ENCODE results near the gene PTGR2. TPM values are rescaled to one million over a fixed set of nuclear protein-coding genes. Genes with fewer than 3 reads are reported as not detected.
A peak's percentile ranks its signal among the peaks of the same experiment; 100 is the strongest.
"Not testable (repeated sequence)": the region's sequence is repeated elsewhere in the genome, so short reads cannot be mapped to it uniquely, and the experiment has no call there.

The PTGR2 gene
- total RNA-seq, 1 donor from 2014 or later: 14.0 TPM

DNA sequence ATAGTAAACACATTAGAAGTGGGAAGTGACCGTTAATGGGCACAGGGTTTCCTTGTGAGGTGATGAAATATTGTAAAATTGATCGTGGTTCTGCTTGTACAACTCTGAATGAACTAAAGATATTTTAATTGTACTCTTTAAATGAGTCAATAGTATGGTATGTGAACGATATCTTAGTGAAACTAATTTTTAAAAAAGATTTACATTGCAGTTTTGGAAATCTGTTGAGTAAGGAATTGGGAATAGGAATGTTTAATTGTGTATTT is 36.8 kb downstream of the PTGR2 start:
- DNase-seq (ENCODE audit: low spot score in 2 of 2, unreplicated experiment in 2 of 2): no peak
- Mint-ChIP-seq H3K27ac (peak overlapping the region; percentile 99), H3K4me1 (peaks cover 37% of the 10 kb centered on the region), H3K9me3 (no peaks in the 10 kb centered on the region), H3K36me3 (peaks cover 4% of the 10 kb centered on the region), H3K4me3 (peak overlapping the region; percentile 95), H3K27me3 (ENCODE audit: low read depth) (no peaks in the 10 kb centered on the region)
- TF ChIP-seq, protein P1, sequence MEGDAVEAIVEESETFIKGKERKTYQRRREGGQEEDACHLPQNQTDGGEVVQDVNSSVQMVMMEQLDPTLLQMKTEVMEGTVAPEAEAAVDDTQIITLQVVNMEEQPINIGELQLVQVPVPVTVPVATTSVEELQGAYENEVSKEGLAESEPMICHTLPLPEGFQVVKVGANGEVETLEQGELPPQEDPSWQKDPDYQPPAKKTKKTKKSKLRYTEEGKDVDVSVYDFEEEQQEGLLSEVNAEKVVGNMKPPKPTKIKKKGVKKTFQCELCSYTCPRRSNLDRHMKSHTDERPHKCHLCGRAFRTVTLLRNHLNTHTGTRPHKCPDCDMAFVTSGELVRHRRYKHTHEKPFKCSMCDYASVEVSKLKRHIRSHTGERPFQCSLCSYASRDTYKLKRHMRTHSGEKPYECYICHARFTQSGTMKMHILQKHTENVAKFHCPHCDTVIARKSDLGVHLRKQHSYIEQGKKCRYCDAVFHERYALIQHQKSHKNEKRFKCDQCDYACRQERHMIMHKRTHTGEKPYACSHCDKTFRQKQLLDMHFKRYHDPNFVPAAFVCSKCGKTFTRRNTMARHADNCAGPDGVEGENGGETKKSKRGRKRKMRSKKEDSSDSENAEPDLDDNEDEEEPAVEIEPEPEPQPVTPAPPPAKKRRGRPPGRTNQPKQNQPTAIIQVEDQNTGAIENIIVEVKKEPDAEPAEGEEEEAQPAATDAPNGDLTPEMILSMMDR (IDR thresholded peaks at IDR 0.05; ENCODE audit: unreplicated experiment): no peak

DNA sequence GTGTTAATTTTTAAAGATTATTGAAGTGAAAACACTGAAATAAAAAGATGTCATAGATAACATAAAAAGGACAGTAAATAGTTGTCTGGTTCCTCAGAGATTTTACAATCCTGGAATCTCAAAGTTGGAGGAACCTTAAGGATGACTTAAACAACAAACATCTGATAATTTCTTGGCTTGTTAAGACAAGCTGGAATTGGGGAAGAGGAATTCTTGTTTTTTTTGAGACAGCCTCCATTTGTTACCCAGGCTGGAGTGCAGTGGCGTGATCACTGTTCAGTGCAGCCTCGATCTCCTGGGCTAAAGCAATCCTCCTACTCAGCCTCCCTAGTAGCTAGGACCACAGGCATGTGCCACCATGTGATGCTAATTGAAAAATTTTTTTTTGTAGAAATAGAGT is 37.3 kb downstream of the PTGR2 start:
- H3K27ac Mint-ChIP-seq: peak overlapping the region; percentile 99
- H3K4me1 Mint-ChIP-seq: peaks cover 37% of the 10 kb centered on the region
- TF ChIP-seq, protein P1 (IDR thresholded peaks at IDR 0.05; ENCODE audit: unreplicated experiment): no peak
- no peak for DNase-seq (ENCODE audit: low spot score in 2 of 2, unreplicated experiment in 2 of 2)
- H3K27me3 Mint-ChIP-seq (ENCODE audit: low read depth): no peaks in the 10 kb centered on the region
- no peaks in the 10 kb centered on the region for H3K9me3 Mint-ChIP-seq
- H3K36me3 Mint-ChIP-seq: peaks cover 7% of the 10 kb centered on the region
- peak overlapping the region; percentile 9 for H3K4me3 Mint-ChIP-seq

DNA sequence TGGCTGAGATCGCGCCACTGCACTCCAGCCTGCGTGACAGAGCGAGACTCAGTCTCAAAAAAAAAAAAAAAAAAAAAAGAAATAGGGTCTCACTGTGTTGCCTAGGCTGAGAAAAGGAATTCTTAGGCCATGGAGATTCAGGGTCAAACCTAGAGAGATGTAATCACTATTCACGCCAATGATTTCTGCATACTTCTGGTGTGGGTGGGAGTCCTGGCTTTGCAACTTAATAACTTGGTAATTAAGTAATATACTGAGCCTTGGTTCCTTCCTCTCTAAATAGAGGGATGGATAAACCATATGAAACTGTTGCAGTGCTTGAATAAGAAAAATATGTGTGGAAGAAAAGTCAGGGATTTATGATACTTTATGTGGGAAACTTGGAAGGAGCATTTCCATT is 37.7 kb downstream of the PTGR2 start:
- TF ChIP-seq, protein P1 (IDR thresholded peaks at IDR 0.05; ENCODE audit: unreplicated experiment): no peak
- no peaks in the 10 kb centered on the region for H3K9me3 Mint-ChIP-seq
- H3K27ac Mint-ChIP-seq: peak overlapping the region; percentile 27
- H3K4me1 Mint-ChIP-seq: peaks cover 36% of the 10 kb centered on the region
- no peak for DNase-seq (ENCODE audit: low spot score in 2 of 2, unreplicated experiment in 2 of 2)
- no peaks in the 10 kb centered on the region for H3K27me3 Mint-ChIP-seq (ENCODE audit: low read depth)
- peaks cover 9% of the 10 kb centered on the region for H3K36me3 Mint-ChIP-seq
- H3K4me3 Mint-ChIP-seq: no peak overlapping the region

DNA sequence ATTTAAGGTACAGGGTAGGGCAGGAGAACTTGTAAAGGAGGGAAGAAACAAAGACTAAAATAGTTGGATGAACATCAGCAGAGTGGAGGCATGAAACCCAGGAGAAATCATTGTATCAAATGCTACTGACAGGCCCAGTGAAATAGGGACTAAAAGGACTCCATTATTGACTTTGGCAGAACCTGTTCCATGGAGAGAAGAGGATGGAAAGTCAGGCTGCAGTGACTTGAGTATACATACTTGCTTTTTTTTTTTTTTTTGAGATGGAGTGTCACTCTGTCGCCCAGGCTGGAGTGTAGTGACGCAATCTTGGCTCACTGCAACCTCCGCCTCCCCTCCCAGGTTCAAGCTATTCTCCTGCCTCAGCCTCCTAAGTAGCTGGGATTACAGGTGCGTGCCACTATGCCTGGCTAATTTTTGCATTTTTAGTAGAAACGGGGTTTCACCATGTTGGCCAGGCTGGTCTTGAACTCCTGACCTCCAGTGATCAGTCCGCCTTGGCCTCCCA is 42.6 kb downstream of the PTGR2 start:
- H3K27ac Mint-ChIP-seq; DNase-seq (ENCODE audit: low spot score in 2 of 2, unreplicated experiment in 2 of 2); H3K4me3 Mint-ChIP-seq; H3K4me1 Mint-ChIP-seq; H3K9me3 Mint-ChIP-seq; H3K27me3 Mint-ChIP-seq (ENCODE audit: low read depth): not testable (repeated sequence)
- H3K36me3 Mint-ChIP-seq: peaks cover 32% of the 10 kb centered on the region

DNA sequence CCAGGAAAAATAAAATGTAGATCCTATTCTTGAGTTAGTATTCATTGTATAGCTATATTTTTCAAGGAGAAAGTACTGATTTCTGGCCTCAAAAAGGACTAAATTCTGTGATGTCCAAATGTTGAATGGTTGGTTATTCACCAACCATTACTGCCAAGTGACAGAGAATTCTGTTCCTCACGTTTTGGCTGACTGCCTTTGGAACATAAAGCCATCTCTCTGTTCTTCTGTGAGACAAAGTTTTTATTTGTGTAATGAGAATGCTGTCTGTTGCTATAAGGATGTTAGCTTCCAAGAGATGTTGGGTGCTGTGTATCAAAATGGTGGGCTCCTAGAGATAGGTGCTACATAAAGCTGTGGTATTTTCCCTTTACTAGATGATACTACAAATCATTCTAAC is 44.3 kb downstream of the PTGR2 start:
- Mint-ChIP-seq H3K9me3 (no peaks in the 10 kb centered on the region), H3K27ac (no peak overlapping the region), H3K4me3 (no peak overlapping the region), H3K27me3 (ENCODE audit: low read depth) (no peaks in the 10 kb centered on the region), H3K36me3 (peaks cover 38% of the 10 kb centered on the region), H3K4me1 (no peaks in the 10 kb centered on the region)
- TF ChIP-seq, protein P1 (IDR thresholded peaks at IDR 0.05; ENCODE audit: unreplicated experiment): no peak
- no peak for DNase-seq (ENCODE audit: low spot score in 2 of 2, unreplicated experiment in 2 of 2)

DNA sequence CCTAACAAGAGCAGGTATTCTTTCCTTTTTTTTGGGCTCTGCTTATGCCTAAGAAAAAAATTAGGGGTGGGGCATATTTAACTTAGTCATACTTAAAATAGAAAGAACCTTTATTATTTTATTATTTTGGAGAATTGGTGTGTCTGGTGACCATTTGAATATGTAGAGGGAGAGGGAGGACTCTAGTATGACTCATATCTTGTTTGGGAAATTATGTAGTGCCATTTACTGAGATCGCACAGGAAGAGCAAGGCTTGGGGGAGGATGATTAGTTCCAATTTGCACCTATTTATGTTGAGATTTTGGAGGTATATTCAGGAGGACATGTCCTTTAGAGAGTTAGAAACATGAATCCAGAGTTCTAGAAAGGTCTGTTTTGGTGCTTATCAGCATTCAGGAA is 44.9 kb downstream of the PTGR2 start:
- Mint-ChIP-seq H3K36me3 (peaks cover 41% of the 10 kb centered on the region), H3K9me3 (no peaks in the 10 kb centered on the region), H3K4me3 (no peak overlapping the region), H3K27ac (no peak overlapping the region), H3K4me1 (no peaks in the 10 kb centered on the region), H3K27me3 (ENCODE audit: low read depth) (no peaks in the 10 kb centered on the region)
- DNase-seq (ENCODE audit: low spot score in 2 of 2, unreplicated experiment in 2 of 2): no peak
- TF ChIP-seq, protein P1 (IDR thresholded peaks at IDR 0.05; ENCODE audit: unreplicated experiment): no peak
